B cell (primary cell): ENCODE data around the gene MTMR10. TPM values are rescaled to one million over a fixed set of nuclear protein-coding genes. Genes with fewer than 3 reads are reported as not detected.

Experiments
- ATAC-seq: fragments of 200-7000 bp; cut with Tn5 transposase; one replicate; pipeline ENCODE4 v1.10.0; 2021; ENCODE audit warnings: low read depth, mild to moderate bottlenecking, moderate number of reproducible peaks, moderate library complexity
- CTCF ChIA-PET: fragments of 350-600 bp; sonication (Branson Sonifier 250); formaldehyde crosslinking; loops from one replicate; lab custom pipeline; 2021; ENCODE audit warnings: antibody characterized with exemption, inconsistent platforms; lab: Charles Lee
- POLR2A ChIA-PET: fragments of 350-600 bp; sonication (Branson Sonifier 250); formaldehyde crosslinking; loops from one replicate; lab custom pipeline; 2021; ENCODE audit warnings: antibody characterized with exemption; lab: Charles Lee
- DNase-seq: peaks from one replicate; pipeline ENCODE4 v3.0.0; 2013
- H2AFZ ChIP-seq: 2 replicates; pipeline ENCODE4 v1.6.1; 2012; ENCODE audit warnings: mild to moderate bottlenecking, low read depth, low read length; ENCODE audit not compliant: insufficient read depth, poor library complexity, severe bottlenecking
- H3K27ac ChIP-seq, 2 donors: 1 replicate in 1 of 2; 2 replicates in 1 of 2; pipeline ENCODE4 v1.5.1; 2012 to 2013; ENCODE audit warnings: low read length in 2 of 2, mild to moderate bottlenecking in 2 of 2, moderate library complexity in 1 of 2
- H3K27me3 ChIP-seq, 4 experiments: fragments of 200-600 bp in 1 of 4; sonication (generic) in 1 of 4; replicated peaks in 1 of 4; 1 replicate in 2 of 4; 2 replicates in 2 of 4; pipeline versions ENCODE4 v1.6.1 to v1.7.0; 2013 to 2016; ENCODE audit warnings: low read length in 3 of 4, mild to moderate bottlenecking in 2 of 4, mixed read lengths in 1 of 4, moderate library complexity in 1 of 4; ENCODE audit not compliant: insufficient read depth in 4 of 4, control insufficient read depth in 3 of 4; ENCODE audit errors: control extremely low read depth in 1 of 4
- H3K36me3 ChIP-seq, 2 experiments: replicated peaks in 1 of 2; 1 replicate in 1 of 2; 2 replicates in 1 of 2; pipeline versions ENCODE4 v1.6.1 to v1.7.1; 2013; ENCODE audit warnings: low read length in 1 of 2; ENCODE audit not compliant: insufficient read depth in 2 of 2, control insufficient read depth in 1 of 2; ENCODE audit errors: control extremely low read depth in 1 of 2, extremely low read depth in 1 of 2
- H3K4me1 ChIP-seq, 2 donors: fragments of 200-600 bp in 1 of 2; sonication (generic) in 1 of 2; 1 replicate in 1 of 2; 2 replicates in 1 of 2; pipeline versions ENCODE4 v1.5.1 to v1.6.1; 2013 to 2017; ENCODE audit warnings: low read length in 2 of 2; ENCODE audit not compliant: control insufficient read depth in 2 of 2, insufficient read depth in 2 of 2
- H3K4me2 ChIP-seq: replicated peaks from 2 replicates; pipeline ENCODE3; 2012; ENCODE audit warnings: mild to moderate bottlenecking, low read depth, low read length; ENCODE audit not compliant: poor library complexity, severe bottlenecking
- H3K4me3 ChIP-seq, 5 experiments: fragments of 200-600 bp in 1 of 5; sonication (generic) in 1 of 5; 1 replicate in 3 of 5; 2 replicates in 2 of 5; pipeline versions ENCODE4 v1.5.1 to v1.7.0; 2011 to 2016; ENCODE audit warnings: low read length in 4 of 5, mild to moderate bottlenecking in 4 of 5, low read depth in 2 of 5, control low read depth in 1 of 5, moderate library complexity in 1 of 5; ENCODE audit not compliant: insufficient read depth in 1 of 5; ENCODE audit errors: control extremely low read depth in 1 of 5, extremely low read depth in 1 of 5
- H3K79me2 ChIP-seq: fragments of 200-600 bp; sonication (generic); one replicate; pipeline ENCODE4 v1.6.0; 2016; ENCODE audit warnings: low read length; ENCODE audit not compliant: control insufficient read depth, insufficient read depth
- H3K9ac ChIP-seq: fragments of 200-600 bp; sonication (generic); 2 replicates; pipeline ENCODE4 v1.6.1; 2017; ENCODE audit warnings: mild to moderate bottlenecking, low read length, moderate library complexity
- H3K9me3 ChIP-seq, 3 donors: one replicate each; pipeline versions ENCODE4 v1.6.1 to v1.7.1; 2013; ENCODE audit warnings: low read length in 2 of 3; ENCODE audit not compliant: control insufficient read depth in 2 of 3, insufficient read depth in 1 of 3; ENCODE audit errors: control extremely low read depth in 1 of 3
- H4K20me1 ChIP-seq: 2 replicates; pipeline ENCODE4 v1.6.0; 2012; ENCODE audit warnings: mild to moderate bottlenecking, low read length; ENCODE audit not compliant: insufficient read depth, control insufficient read depth, poor library complexity, severe bottlenecking
- H3K27ac Mint-ChIP-seq: one replicate; pipeline ENCODE4 v1.8.0; 2021; ENCODE audit warnings: mixed read lengths
- H3K27me3 Mint-ChIP-seq: one replicate; pipeline ENCODE4 v1.8.0; 2021; ENCODE audit warnings: mixed read lengths
- H3K4me1 Mint-ChIP-seq: one replicate; pipeline ENCODE4 v1.8.0; 2021; ENCODE audit warnings: mixed read lengths
- H3K4me3 Mint-ChIP-seq: one replicate; pipeline ENCODE4 v1.8.0; 2021; ENCODE audit warnings: mixed read lengths
- H3K9me3 Mint-ChIP-seq: one replicate; pipeline ENCODE4 v1.8.0; 2022; ENCODE audit warnings: mixed read lengths; ENCODE audit not compliant: insufficient read depth
- CTCF ChIP-seq: fragments of 200-600 bp; IDR thresholded peaks from one replicate; pipeline ENCODE4 v1.8.0; 2022; ENCODE audit warnings: antibody characterized with exemption, mild to moderate bottlenecking
- EZH2 ChIP-seq: IDR thresholded peaks from 2 replicates; pipeline ENCODE4 v1.6.1; 2012; ENCODE audit warnings: borderline replicate concordance, low read depth, mild to moderate bottlenecking, moderate library complexity, low read length; ENCODE audit not compliant: insufficient read depth, poor library complexity, severe bottlenecking
- WGBS: methylation state at CpG from one replicate; pipeline ENCODE4 v1.1.5; 2013; ENCODE audit warnings: missing lambda C conversion rate; ENCODE audit not compliant: insufficient coverage; 5-methylcytosine and 5-hydroxymethylcytosine counted together
- intact Hi-C: fragments of 100-400 bp; cut with micrococcal nuclease; formaldehyde crosslinking; loops from one replicate; pipeline ENCODE4 v1.10.0; 2022
- polyA plus RNA-seq: library from polyadenylated mRNA; depleted of rRNA; stranded (reverse); fragments of >200 nt; gene quantifications from 2 replicates; pipeline ENCODE4 v1.2.3, GENCODE V29; 2012
- total RNA-seq, 2 donors: library from RNA; stranded (reverse); fragments of 120-200 nt in 1 of 2; gene quantifications; 1 replicate in 1 of 2; 2 replicates in 1 of 2; pipeline versions ENCODE4 v1.2.3 to v1.2.4, GENCODE V29; 2013 to 2022

The MTMR10 gene
- total and polyA plus RNA-seq, 2 donors (not counting 1 experiment from before 2014, with no cell fraction given), result 27.9 to 50.2 TPM

GRCh38 chr15:30962659-30963058, 28.8 kb downstream of the MTMR10 start:
- no peaks in the 10 kb centered on the region for H3K27me3 ChIP-seq
- peaks cover 45% of the 10 kb centered on the region for H4K20me1 ChIP-seq
- no peak overlapping the region for H3K4me3 Mint-ChIP-seq
- H3K4me1 Mint-ChIP-seq, result peaks cover 26% of the 10 kb centered on the region
- no peak for DNase-seq
- CTCF ChIA-PET, result interaction anchor here (1.3 to 2.2 kb wide), 3 partner anchors 34 to 166 kb away, joined by 3 to 14 read pairs (median 3); no protein-coding TSS in a partner anchor
- no peak overlapping the region for H2AFZ ChIP-seq
- peaks cover 29 to 88% of the 10 kb centered on the region in 2 experiments for H3K36me3 ChIP-seq
- no peaks in the 10 kb centered on the region for H3K4me1 ChIP-seq
- intact Hi-C loops, result no loop called here
- H3K27ac Mint-ChIP-seq, result no peak overlapping the region
- H3K79me2 ChIP-seq, result peaks cover 30% of the 10 kb centered on the region
- 100% methylated on average over 2 of the region's 3 CpGs for whole genome bisulfite sequencing
- H3K4me2 ChIP-seq, result no peak overlapping the region
- TF ChIP-seq EZH2 (no peak), CTCF (no peak)
- no peaks in the 10 kb centered on the region for H3K9me3 Mint-ChIP-seq
- H3K9me3 ChIP-seq, result no peaks in the 10 kb centered on the region
- ATAC-seq, result no peak
- no peak overlapping the region for H3K9ac ChIP-seq
- no peaks in the 10 kb centered on the region for H3K27me3 Mint-ChIP-seq
- no peak overlapping the region for H3K27ac ChIP-seq
- no peak overlapping the region for H3K4me3 ChIP-seq
- POLR2A ChIA-PET, result no interaction called here

GRCh38 chr15:30962079-30962478, 29.3 kb downstream of the MTMR10 start:
- H3K4me2 ChIP-seq, result no peak overlapping the region
- no peak overlapping the region for H3K27ac ChIP-seq
- H3K27me3 Mint-ChIP-seq, result no peaks in the 10 kb centered on the region
- no peak overlapping the region for H3K9ac ChIP-seq
- H3K9me3 ChIP-seq, result no peaks in the 10 kb centered on the region
- H3K4me3 ChIP-seq, result no peak overlapping the region
- peaks cover 29 to 86% of the 10 kb centered on the region in 2 experiments for H3K36me3 ChIP-seq
- DNase-seq (no peak), ATAC-seq (no peak)
- no peaks in the 10 kb centered on the region for H3K9me3 Mint-ChIP-seq
- H3K4me1 Mint-ChIP-seq, result peaks cover 26% of the 10 kb centered on the region
- ChIA-PET POLR2A (no interaction called here), CTCF (interaction anchor here (1.3 to 2.2 kb wide), 2 partner anchors 33 to 167 kb away, joined by 3 to 14 read pairs; no protein-coding TSS in a partner anchor)
- H3K4me1 ChIP-seq, result no peaks in the 10 kb centered on the region
- TF ChIP-seq EZH2 (no peak), CTCF (no peak)
- H3K4me3 Mint-ChIP-seq, result no peak overlapping the region
- H4K20me1 ChIP-seq, result peaks cover 49% of the 10 kb centered on the region
- H3K79me2 ChIP-seq, result peaks cover 30% of the 10 kb centered on the region
- H2AFZ ChIP-seq, result no peak overlapping the region
- intact Hi-C loops, result no loop called here
- H3K27ac Mint-ChIP-seq, result no peak overlapping the region
- H3K27me3 ChIP-seq, result no peaks in the 10 kb centered on the region
